GM11168 (cell line): ENCODE data around the gene FRG2.
"Not testable (repeated sequence)": the region's sequence is repeated elsewhere in the genome, so short reads cannot be mapped to it uniquely, and the experiment has no call there.

Experiments used
- in situ Hi-C: fragments of 300-500 bp; cut with MboI; formaldehyde crosslinking; loops from one replicate; pipeline ENCODE4 v1.12.0; 2022; ENCODE audit warnings: low sequenced_read_pairs; ENCODE audit not compliant: unreplicated experiment

Gene FRG2

GRCh38 chr4:190016369-190017289 is 10.4 kb downstream of the FRG2 start:
- in situ Hi-C loops: no loop called here

DNA sequence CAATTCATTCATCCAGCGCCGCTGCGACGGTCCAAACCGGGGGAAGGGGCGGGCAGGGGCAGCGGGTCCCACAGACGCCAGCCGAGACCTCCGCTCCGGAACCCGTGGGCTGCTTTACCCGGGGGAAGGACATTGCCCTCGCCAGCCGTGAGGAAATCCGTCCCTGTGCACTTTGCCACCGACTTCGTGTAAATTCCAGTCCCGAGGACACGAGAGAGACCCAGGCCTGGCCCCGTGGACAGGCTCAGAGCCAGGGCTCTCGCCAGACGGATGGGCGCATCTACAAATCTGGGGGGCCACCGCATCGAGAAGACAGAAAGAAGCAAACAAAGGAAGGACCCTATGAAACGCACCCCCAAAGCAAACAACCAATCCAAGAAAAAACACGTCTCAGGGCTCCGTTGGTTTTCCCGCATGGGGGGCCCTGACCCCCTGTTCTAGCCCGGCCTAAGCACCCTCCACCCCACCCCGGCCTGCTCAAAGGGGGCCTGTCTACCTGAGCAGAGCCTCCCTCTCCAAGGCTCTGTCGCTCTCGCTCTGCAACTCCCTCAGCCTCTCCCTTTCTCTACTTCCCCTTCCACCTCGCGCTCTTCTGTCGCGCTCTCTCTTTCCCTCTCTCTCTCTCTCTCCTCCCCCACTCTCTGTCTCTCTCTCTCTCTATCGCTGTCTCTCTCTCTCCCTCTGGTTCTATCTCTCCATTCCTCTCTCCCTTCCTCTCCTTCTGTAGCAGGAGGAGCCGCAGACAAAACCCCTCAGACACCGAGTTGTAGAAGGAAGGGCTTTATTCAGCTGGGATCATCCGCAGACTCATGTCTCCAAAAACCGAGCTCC is 11.3 kb downstream of the FRG2 start:
- in situ Hi-C loops: no loop called here

GRCh38 chr4:190014771-190015537 is 12.1 kb downstream of the FRG2 start:
- in situ Hi-C loops: no loop called here

GRCh38 chr4:189989941-189990340 is 37.1 kb downstream of the FRG2 start:
- in situ Hi-C loops: not testable (repeated sequence)

- in situ Hi-C loops: no loop called here
Observed at GRCh38 chr4:189988877-189989431, 38.1 kb downstream of the FRG2 start.

DNA sequence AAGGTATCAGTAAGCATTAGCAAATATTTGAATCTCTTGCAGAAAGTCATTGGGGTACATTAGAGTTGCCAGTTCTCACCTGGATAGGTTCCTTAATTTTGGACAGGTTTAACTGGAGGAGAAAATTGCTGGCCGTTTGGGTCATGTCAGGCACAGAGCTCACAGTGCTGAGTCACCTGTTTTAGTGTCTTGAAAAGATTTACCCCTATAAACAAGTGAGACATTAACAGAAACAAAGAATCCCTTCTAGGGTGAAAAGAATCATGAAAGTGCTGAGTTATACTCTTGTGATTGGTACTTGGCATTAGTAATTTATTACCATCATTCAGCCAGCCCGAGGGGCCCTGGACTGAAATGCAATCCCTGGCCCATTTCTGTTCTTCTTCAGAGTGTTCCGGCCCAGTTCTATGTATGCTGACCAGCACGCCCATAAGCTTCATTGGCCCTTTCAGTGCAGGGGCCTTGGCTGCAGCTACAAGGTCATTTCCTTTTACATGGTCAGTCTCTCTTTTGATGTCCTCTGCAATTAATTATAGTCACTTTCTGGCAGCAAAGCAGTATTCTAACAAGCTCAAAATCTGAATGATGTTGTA is 41.3 kb downstream of the FRG2 start:
- in situ Hi-C loops: not testable (repeated sequence)

DNA sequence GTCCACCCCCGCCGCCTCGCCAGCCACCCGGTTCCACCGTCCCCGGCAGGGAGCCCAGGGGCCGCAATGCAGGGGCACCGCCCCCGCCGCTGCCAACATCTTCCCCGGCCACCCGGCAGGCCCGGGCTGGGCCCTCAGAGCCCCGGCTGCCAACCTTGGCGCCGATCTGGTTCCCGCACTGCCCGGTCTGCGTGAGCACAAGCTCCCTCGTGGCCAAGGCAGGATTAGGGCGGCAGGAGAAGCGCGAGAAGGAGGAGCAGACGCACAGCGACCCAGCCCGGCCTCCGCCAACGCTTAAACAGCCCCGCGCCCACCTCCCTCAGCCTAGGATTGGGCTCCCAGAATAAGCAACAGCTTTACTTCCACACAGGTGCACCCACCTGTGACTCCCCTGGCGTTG is 42.4 kb downstream of the FRG2 start:
- in situ Hi-C loops: not testable (repeated sequence)

- in situ Hi-C loops: not testable (repeated sequence)
Observed at GRCh38 chr4:189983916-189984526, 43.0 kb downstream of the FRG2 start.

- in situ Hi-C loops: no loop called here
Observed at GRCh38 chr4:189981970-189982369, 45.1 kb downstream of the FRG2 start.

- in situ Hi-C loops: not testable (repeated sequence)
Observed at GRCh38 chr4:189980292-189980691, 46.8 kb downstream of the FRG2 start.

- in situ Hi-C loops: no loop called here
Observed at GRCh38 chr4:189979196-189980047, 47.6 kb downstream of the FRG2 start.
